Sigmoid colon (tissue), 7 donors: ENCODE data around the gene SUPT3H. TPM values are rescaled to one million over a fixed set of nuclear protein-coding genes. Genes with fewer than 3 reads are reported as not detected.

Experiments
- DNase-seq: peaks from one replicate; pipeline ENCODE4 v3.0.0-alpha.2; 2019
- H3K27ac ChIP-seq, 4 donors: fragments of 200-600 bp; sonication (generic); one replicate each; pipeline ENCODE4 v1.5.1; 2016 to 2019; ENCODE audit warnings: mild to moderate bottlenecking in 1 of 4
- H3K27me3 ChIP-seq, 3 donors: fragments of 200-600 bp; sonication (generic); one replicate each; pipeline ENCODE4 v1.5.1; 2019; ENCODE audit warnings: mild to moderate bottlenecking in 1 of 3
- H3K36me3 ChIP-seq, 4 donors: fragments of 200-600 bp; sonication (generic); one replicate each; pipeline ENCODE4 v1.5.1; 2016 to 2019
- H3K4me1 ChIP-seq, 4 donors: fragments of 200-600 bp; sonication (generic); one replicate each; pipeline ENCODE4 v1.5.1; 2017 to 2019
- H3K4me3 ChIP-seq, 4 donors: fragments of 200-600 bp; sonication (generic); one replicate each; pipeline ENCODE4 v1.5.1; 2017 to 2019; ENCODE audit warnings: mild to moderate bottlenecking in 2 of 4, moderate library complexity in 1 of 4
- H3K9me3 ChIP-seq, 4 donors: fragments of 200-600 bp in 3 of 4; sonication (generic) in 3 of 4; one replicate each; pipeline versions ENCODE4 v1.5.1 to v1.6.1; 2013 to 2019
- CTCF ChIP-seq, 4 experiments: fragments of 450-650 bp in 3 of 4; fragments of 200-600 bp in 1 of 4; IDR thresholded peaks; one replicate each; pipeline ENCODE4 v1.5.1; 2016 to 2019; ENCODE audit warnings: antibody characterized with exemption in 4 of 4, mild to moderate bottlenecking in 3 of 4, moderate library complexity in 2 of 4
- EP300 ChIP-seq, 4 donors: sonication (generic); formaldehyde crosslinking; IDR thresholded peaks; one replicate each; pipeline ENCODE4 v1.6.1; 2017; ENCODE audit warnings: antibody characterized with exemption in 4 of 4
- POLR2A ChIP-seq, 2 donors: fragments of 450-650 bp; IDR thresholded peaks; one replicate each; pipeline ENCODE4 v1.6.1; 2016; ENCODE audit warnings: antibody characterized with exemption in 2 of 2, mild to moderate bottlenecking in 2 of 2, moderate library complexity in 2 of 2
- POLR2AphosphoS5 ChIP-seq, 4 donors: sonication (generic); formaldehyde crosslinking; IDR thresholded peaks; one replicate each; pipeline ENCODE4 v1.6.1; 2017; ENCODE audit warnings: antibody characterized with exemption in 4 of 4
- WGBS, 2 donors: extraction: QIAGEN DNeasy Blood & Tissue Kit; methylation state at CpG; one replicate each; pipeline ENCODE4 v1.1.7; 2013; 5-methylcytosine and 5-hydroxymethylcytosine counted together
- intact Hi-C: fragments of 100-400 bp; cut with DNase I; formaldehyde crosslinking; loops from one replicate; pipeline ENCODE4 v1.15.1; 2023
- polyA plus RNA-seq, 3 donors: library from polyadenylated mRNA; stranded (reverse); fragments of 200-250 nt; gene quantifications; one replicate each; pipeline ENCODE4 v1.2.3, GENCODE V29; 2013
- total RNA-seq, 4 donors: library from RNA; depleted of rRNA; stranded (reverse); fragments of >200 nt; gene quantifications; one replicate each; pipeline ENCODE4 v1.1.0, GENCODE V29; 2016
- donor health status: healthy with polysubstance abuse.
- donor health status: Bipolar disorder and iron deficiency.
- donor health status: healthy.

Gene SUPT3H
- total and polyA plus RNA-seq, 7 donors: 1.6 to 18.2 (median 10.6) TPM

- no peak overlapping the region for H3K4me3 ChIP-seq
- no peaks in the 10 kb centered on the region for H3K36me3 ChIP-seq
- no peaks in the 10 kb centered on the region for H3K27me3 ChIP-seq
- 89% methylated on average over 1 of the region's 1 CpG for WGBS, 2 donors
- no peak for DNase-seq
- H3K9me3 ChIP-seq: no peaks in the 10 kb centered on the region
- H3K27ac ChIP-seq: no peak overlapping the region
- intact Hi-C loops: no loop called here
- H3K4me1 ChIP-seq: no peaks in the 10 kb centered on the region
- TF ChIP-seq EP300 (IDR thresholded peaks at IDR 0.05) (no peak), POLR2AphosphoS5 (IDR thresholded peaks at IDR 0.05) (no peak), CTCF (IDR thresholded peaks at IDR 0.05) (no peak), POLR2A (IDR thresholded peaks at IDR 0.05) (no peak)
These were observed 279.5 kb downstream of the SUPT3H start for GRCh38 chr6:45098256-45098655.

- no peaks in the 10 kb centered on the region for H3K27me3 ChIP-seq
- H3K4me3 ChIP-seq: no peak overlapping the region
- intact Hi-C loops: no loop called here
- 73 to 83% methylated on average over 4 of the region's 4 CpGs for WGBS, 2 donors
- H3K27ac ChIP-seq: no peak overlapping the region
- no peaks in the 10 kb centered on the region for H3K4me1 ChIP-seq
- no peaks in the 10 kb centered on the region for H3K36me3 ChIP-seq
- TF ChIP-seq POLR2AphosphoS5 (IDR thresholded peaks at IDR 0.05) (no peak), EP300 (IDR thresholded peaks at IDR 0.05) (no peak), CTCF (IDR thresholded peaks at IDR 0.05) (no peak), POLR2A (IDR thresholded peaks at IDR 0.05) (no peak)
- no peaks in the 10 kb centered on the region for H3K9me3 ChIP-seq
- DNase-seq: no peak
These were observed 282.9 kb downstream of the SUPT3H start for GRCh38 chr6:45094831-45095230.

- no peaks in the 10 kb centered on the region for H3K36me3 ChIP-seq
- TF ChIP-seq POLR2AphosphoS5 (IDR thresholded peaks at IDR 0.05) (no peak), EP300 (IDR thresholded peaks at IDR 0.05) (no peak), CTCF (IDR thresholded peaks at IDR 0.05) (no peak), POLR2A (IDR thresholded peaks at IDR 0.05) (no peak)
- no peak overlapping the region for H3K27ac ChIP-seq
- intact Hi-C loops: no loop called here
- no peaks in the 10 kb centered on the region for H3K27me3 ChIP-seq
- 96 to 100% methylated on average over 3 of the region's 3 CpGs for WGBS, 2 donors
- H3K4me1 ChIP-seq: no peaks in the 10 kb centered on the region
- DNase-seq: no peak
- H3K4me3 ChIP-seq: no peak overlapping the region
- H3K9me3 ChIP-seq: no peaks in the 10 kb centered on the region
These were observed 285.6 kb downstream of the SUPT3H start for GRCh38 chr6:45092135-45092534.

GRCh38 chr6:45086360-45087084 is 291.2 kb downstream of the SUPT3H start:
- Histone ChIP-seq H3K36me3 (no peaks in the 10 kb centered on the region), H3K4me3 (no peak overlapping the region), H3K27me3 (no peaks in the 10 kb centered on the region), H3K9me3 (no peaks in the 10 kb centered on the region), H3K27ac (no peak overlapping the region), H3K4me1 (no peaks in the 10 kb centered on the region)
- 91 to 93% methylated on average over 5 of the region's 5 CpGs for WGBS, 2 donors
- DNase-seq: no peak
- TF ChIP-seq POLR2A (IDR thresholded peaks at IDR 0.05) (no peak), CTCF (IDR thresholded peaks at IDR 0.05) (no peak), POLR2AphosphoS5 (IDR thresholded peaks at IDR 0.05) (no peak), EP300 (IDR thresholded peaks at IDR 0.05) (no peak)
- intact Hi-C loops: no loop called here

- Histone ChIP-seq H3K27me3 (no peaks in the 10 kb centered on the region), H3K36me3 (no peaks in the 10 kb centered on the region), H3K4me1 (no peaks in the 10 kb centered on the region), H3K9me3 (peaks cover 0 to 4% (median 2%) of the 10 kb centered on the region in 4 donors), H3K27ac (no peak overlapping the region), H3K4me3 (no peak overlapping the region)
- WGBS, 2 donors: 78 to 92% methylated on average over 3 of the region's 3 CpGs
- intact Hi-C loops: no loop called here
- no peak for DNase-seq
- no peak for TF ChIP-seq EP300 (IDR thresholded peaks at IDR 0.05)
- no peak for TF ChIP-seq CTCF (IDR thresholded peaks at IDR 0.05)
- no peak for TF ChIP-seq POLR2AphosphoS5 (IDR thresholded peaks at IDR 0.05)
- TF ChIP-seq POLR2A (IDR thresholded peaks at IDR 0.05): no peak
These were observed 293.5 kb downstream of the SUPT3H start for GRCh38 chr6:45084257-45084656.
